H1 (cell line): Measurements from ENCODE around the gene RNF215. TPM values are rescaled to one million over a fixed set of nuclear protein-coding genes. Genes with fewer than 3 reads are reported as not detected.

ENCODE experiments used
- CEBPB ChIP-seq: IDR thresholded peaks from 2 replicates; pipeline ENCODE4 v1.6.1; 2012; ENCODE audit warnings: low read depth, low read length
- GABPA ChIP-seq: IDR thresholded peaks from 2 replicates; pipeline ENCODE4 v1.6.1; 2011; ENCODE audit warnings: mild to moderate bottlenecking, low read length, moderate library complexity, borderline replicate concordance; ENCODE audit not compliant: insufficient read depth
- HDAC2 ChIP-seq, 2 experiments: fragments of 300-600 bp in 1 of 2; sonication (generic) in 1 of 2; IDR thresholded peaks; 2 replicates each; pipeline ENCODE4 v1.6.1; 2011 to 2012; ENCODE audit warnings: low read depth in 2 of 2, low read length in 2 of 2, mild to moderate bottlenecking in 2 of 2, moderate library complexity in 2 of 2, borderline replicate concordance in 1 of 2, inconsistent platforms in 1 of 2
- JUND ChIP-seq: IDR thresholded peaks from 2 replicates; pipeline ENCODE4 v1.6.1; 2011; ENCODE audit warnings: mild to moderate bottlenecking, improper control_type of control experiment, low read length
- PHF8 ChIP-seq: fragments of 200-600 bp; sonication (generic); conservative IDR thresholded peaks from 2 replicates; pipeline ENCODE4 v1.7.1; 2012; ENCODE audit warnings: low read depth, mild to moderate bottlenecking, inconsistent platforms, low read length, moderate library complexity
- SP2 ChIP-seq: IDR thresholded peaks from 2 replicates; pipeline ENCODE4 v1.6.1; 2012; ENCODE audit warnings: mild to moderate bottlenecking, low read length, inconsistent platforms
- ZNF274 ChIP-seq: IDR thresholded peaks from 2 replicates; pipeline ENCODE4 v1.7.0; 2012; ENCODE audit warnings: low read length, borderline replicate concordance; ENCODE audit errors: extremely low read depth
- polyA plus RNA-seq, 7 experiments: library from polyadenylated mRNA; depleted of rRNA in 3 of 7; stranded (reverse) in 5 of 7; unstranded in 2 of 7; fragments of >200 nt in 5 of 7; fragments of 200-250 nt in 2 of 7; gene quantifications; 1 replicate in 5 of 7; 2 replicates in 1 of 7; 4 replicates in 1 of 7; pipeline versions ENCODE4 v1.2.1 to v1.2.3, GENCODE V29; 2011 to 2013; ENCODE audit warnings: missing spikeins in 2 of 7, mixed read lengths in 2 of 7
- total RNA-seq: library from RNA; stranded (reverse); fragmentation: NEBNext Ultra II Directional; extraction: Animal tissue kit (Norgen Biotek cat#: 25700); gene quantifications from 2 replicates; pipeline ENCODE4 v1.2.1, GENCODE V29; 2021

RNF215 gene
- total and polyA plus RNA-seq, 2 of the 8 experiments (the other 6 are each of a cell fraction or from before 2014, with no cell fraction given), result 13.1 to 19.0 TPM

DNA sequence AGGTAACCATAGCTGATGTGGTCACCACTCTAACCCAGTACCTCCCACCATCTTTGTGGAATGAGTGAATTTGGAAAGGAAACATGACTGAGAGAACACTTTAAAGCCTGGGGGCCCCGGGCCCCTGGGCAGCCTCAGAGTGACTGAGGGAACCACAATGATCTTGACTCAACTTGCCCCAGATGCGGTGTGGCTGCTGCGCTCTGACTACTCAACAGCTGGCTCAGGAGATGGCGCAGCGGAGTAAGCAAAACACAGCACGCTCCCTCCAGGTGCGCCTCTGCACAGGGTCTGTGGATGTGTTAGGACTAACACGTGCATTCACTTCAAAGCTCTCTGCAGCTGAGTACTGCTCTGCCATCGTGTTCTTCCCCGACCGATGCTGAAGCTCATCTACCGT lies 5.9 kb downstream of the RNF215 start (continued):
- TF ChIP-seq HDAC2 (IDR thresholded peaks at IDR 0.05; ENCODE audit: borderline replicate concordance in 1 of 2, low read depth in 2 of 2, low read length in 2 of 2) (no peak), ZNF274 (no peak), PHF8 (no peak), CEBPB (no peak), JUND (no peak), GABPA (no peak), SP2 (no peak)
